C4-2B (cell line): Measurements from ENCODE around the gene ALX4.

Experiments used
- ZFX ChIP-seq: fragments of 450-650 bp; IDR thresholded peaks from 2 replicates; pipeline ENCODE4 v1.6.1; 2017
- TF ChIP-seq, protein P1 (sequence below): fragments of 450-650 bp; conservative IDR thresholded peaks from 2 replicates; pipeline ENCODE4 v1.5.1; 2017; ENCODE audit warnings: mild to moderate bottlenecking

GRCh38 chr11:44298862-44299261 is 11.1 kb downstream of the ALX4 start:
- TF ChIP-seq, protein P1, sequence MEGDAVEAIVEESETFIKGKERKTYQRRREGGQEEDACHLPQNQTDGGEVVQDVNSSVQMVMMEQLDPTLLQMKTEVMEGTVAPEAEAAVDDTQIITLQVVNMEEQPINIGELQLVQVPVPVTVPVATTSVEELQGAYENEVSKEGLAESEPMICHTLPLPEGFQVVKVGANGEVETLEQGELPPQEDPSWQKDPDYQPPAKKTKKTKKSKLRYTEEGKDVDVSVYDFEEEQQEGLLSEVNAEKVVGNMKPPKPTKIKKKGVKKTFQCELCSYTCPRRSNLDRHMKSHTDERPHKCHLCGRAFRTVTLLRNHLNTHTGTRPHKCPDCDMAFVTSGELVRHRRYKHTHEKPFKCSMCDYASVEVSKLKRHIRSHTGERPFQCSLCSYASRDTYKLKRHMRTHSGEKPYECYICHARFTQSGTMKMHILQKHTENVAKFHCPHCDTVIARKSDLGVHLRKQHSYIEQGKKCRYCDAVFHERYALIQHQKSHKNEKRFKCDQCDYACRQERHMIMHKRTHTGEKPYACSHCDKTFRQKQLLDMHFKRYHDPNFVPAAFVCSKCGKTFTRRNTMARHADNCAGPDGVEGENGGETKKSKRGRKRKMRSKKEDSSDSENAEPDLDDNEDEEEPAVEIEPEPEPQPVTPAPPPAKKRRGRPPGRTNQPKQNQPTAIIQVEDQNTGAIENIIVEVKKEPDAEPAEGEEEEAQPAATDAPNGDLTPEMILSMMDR, result no peak
- no peak for TF ChIP-seq ZFX
